NCI-H2107 (cell line): ENCODE results near the gene ENTPD8.
"Not testable (repeated sequence)": the region's sequence is repeated elsewhere in the genome, so short reads cannot be mapped to it uniquely, and the experiment has no call there.

Experiments used
- DNase-seq: peaks from one replicate; lab custom pipeline; 2025; lab: John Stamatoyannopoulos, UW

Gene ENTPD8

DNA sequence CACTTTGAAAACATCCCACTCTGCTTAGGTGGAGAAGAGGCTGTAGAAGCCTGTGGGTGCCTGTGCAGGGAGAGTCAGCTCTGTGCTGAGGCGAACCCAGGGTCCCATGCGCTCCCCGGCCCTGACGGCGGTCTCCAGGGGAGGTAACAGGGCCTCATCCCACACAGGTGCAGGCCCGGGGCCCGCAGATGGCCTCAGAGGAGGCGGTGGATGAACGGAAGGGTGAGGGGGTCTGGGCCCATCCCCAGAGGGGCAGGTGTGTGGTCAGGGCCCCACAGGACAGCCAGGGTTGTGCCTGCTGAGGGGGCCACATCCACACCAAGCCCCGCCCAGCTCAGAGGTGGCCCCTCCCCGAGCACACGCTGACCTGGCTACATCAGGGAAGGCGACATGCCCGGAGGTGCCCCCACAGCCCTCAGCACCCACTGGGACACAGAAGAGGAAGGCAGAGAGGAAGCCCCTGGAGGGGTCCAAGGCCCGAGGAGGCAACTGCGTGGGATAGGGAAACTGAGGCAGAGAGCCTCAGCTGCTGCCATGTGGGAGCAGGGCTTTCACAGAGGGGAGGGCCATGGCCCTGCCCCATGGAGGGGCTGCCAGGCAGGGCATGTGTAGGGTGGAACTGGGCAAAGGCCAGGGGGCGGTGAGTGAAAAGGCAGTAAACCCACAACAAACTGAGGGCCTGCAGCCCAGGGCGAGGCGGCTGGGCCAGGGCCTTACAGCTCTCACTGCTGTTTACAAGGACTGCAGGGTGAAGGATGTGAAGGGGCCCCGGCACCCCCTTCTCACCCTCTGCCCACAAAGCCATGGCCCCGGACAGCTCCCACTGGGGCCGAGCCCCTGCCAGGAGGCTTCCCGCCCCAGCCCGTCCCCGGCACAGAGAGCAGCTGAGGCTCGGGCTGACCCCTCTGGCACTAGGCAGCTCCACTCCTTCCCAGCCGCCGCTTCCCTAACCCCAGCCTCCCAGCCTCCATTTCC, 47.7 kb downstream of the ENTPD8 start:
- no peak for DNase-seq

DNA sequence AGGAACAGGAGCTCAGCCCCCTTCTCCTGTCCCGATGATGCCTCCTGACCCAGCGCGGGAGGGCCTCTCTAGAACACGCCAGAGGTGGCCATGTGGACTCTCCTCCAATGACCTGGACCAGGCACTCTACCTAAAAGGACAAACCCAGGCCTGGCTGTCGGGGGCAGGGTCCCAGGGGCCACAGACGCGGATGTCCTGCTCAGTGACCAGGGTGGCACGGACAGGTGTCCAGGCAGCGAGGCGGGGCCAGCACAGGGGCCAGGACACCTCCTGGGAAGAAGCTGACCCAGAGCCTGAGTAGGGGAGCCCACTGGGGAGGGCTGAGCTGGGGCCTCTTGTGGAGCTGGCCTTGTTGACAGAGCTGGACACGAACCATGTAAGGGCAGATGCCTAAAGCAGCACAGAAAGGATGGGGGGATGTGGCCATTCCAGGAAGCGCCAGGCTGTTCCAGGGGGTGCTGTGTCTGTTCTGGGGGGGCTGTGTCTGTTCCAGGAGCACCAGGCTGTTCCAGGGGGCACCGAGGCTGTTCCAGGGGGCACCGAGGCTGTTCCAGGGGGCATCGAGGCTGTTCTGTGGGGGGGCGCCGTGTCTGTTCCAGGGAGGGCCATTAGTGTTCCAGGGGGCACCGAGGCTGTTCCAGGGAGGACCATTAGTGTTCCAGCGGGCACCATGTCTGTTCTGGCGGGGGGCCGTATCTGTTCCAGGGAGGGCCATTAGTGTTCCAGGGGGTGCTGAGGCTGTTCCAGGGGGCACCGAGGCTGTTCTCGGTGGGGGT, 48.7 kb downstream of the ENTPD8 start:
- no peak for DNase-seq

- no peak for DNase-seq
These were observed 49.8 kb downstream of the ENTPD8 start for GRCh38 chr9:137391411-137391754.

DNA sequence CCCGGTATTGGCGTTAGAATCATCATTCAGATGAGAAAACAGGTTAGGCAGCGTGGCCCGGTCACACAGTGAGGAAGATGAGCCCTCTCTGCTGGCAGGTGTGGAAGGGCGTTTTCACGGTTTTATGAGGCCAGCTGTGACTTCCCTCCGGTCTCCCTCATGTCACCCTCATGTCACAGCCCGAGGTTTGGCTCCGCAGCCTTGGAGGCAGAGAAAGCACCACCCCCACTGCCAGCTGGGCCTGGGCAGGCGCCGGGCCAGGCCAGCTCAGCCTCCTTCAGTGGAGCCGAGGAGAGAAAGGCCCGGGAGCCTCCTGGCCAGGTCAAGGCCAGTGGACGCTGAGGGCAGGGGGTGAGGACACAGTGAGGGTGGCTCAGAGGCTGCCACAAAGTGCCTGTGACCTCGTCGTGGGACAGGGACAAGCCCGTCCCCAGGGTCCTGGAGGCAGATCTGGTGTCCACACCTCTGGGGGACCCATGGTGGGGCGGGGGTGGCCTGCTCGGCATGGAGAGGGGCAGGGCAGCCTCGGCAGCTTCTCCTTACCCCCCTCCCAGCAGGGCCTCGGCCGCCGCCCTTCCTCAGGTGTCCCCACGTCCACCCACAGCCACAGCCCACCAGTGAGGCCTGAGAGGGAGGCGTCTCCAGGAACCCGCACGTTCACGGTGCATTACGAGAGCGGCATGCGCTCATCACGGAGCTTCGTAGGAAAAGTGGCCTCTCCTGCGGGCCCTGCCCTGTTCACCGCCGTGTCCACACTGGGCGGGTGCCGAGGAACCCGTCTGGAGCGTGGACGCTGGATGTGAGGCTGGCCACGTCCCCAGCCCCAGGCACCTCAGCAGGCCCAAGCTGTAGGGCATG, 50.4 kb downstream of the ENTPD8 start:
- DNase-seq, result no peak

DNA sequence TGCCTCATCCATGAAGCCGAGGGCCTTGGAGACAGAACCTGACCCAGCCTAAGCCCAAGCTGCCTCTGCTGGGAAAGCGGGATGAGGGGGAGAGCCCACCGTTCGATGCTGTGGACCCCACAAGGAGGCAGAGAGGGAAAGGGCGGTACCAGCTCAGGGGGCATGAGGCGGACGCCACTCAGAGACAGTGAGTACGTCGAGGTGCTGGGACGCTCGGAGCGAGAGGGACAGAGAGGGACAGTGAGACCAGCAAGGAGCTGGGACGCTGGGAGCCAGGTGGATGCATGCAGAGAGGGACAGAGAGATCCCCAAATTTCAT, 51.8 kb downstream of the ENTPD8 start:
- DNase-seq, result no peak

GRCh38 chr9:137388589-137389427, 52.3 kb downstream of the ENTPD8 start:
- no peak for DNase-seq

GRCh38 chr9:137387891-137388560, 53.1 kb downstream of the ENTPD8 start:
- DNase-seq, result no peak

GRCh38 chr9:137387114-137387890, 53.9 kb downstream of the ENTPD8 start:
- DNase-seq, result no peak

- DNase-seq, result not testable (repeated sequence)
These were observed 54.5 kb downstream of the ENTPD8 start for GRCh38 chr9:137386507-137387113.

GRCh38 chr9:137385061-137385655, 56.0 kb downstream of the ENTPD8 start:
- no peak for DNase-seq
